Neuronal stem cell (in vitro differentiated cells): ENCODE measurements around the gene CMTM6.

Experiments used
- DNase-seq: peaks from one replicate; pipeline ENCODE4 v3.0.0-alpha.2; 2013; ENCODE audit warnings: low spot score
- H2AFZ ChIP-seq: one replicate; pipeline ENCODE4 v1.6.1; 2013; ENCODE audit warnings: mild to moderate bottlenecking, low read length, inconsistent platforms
- H2AK5ac ChIP-seq: 2 replicates; pipeline ENCODE4 v1.6.1; 2013; ENCODE audit warnings: low read depth, mild to moderate bottlenecking, inconsistent platforms, low read length, moderate library complexity, mixed read lengths
- H2BK120ac ChIP-seq: 2 replicates; pipeline ENCODE4 v1.6.1; 2013; ENCODE audit warnings: low read depth, mild to moderate bottlenecking, inconsistent platforms, low read length, moderate library complexity, mixed read lengths
- H2BK12ac ChIP-seq: one replicate; pipeline ENCODE4 v1.6.1; 2013; ENCODE audit warnings: low read length, inconsistent platforms
- H2BK15ac ChIP-seq: 2 replicates; pipeline ENCODE4 v1.6.1; 2013; ENCODE audit warnings: mild to moderate bottlenecking, low read length, inconsistent platforms, mixed read lengths
- H2BK5ac ChIP-seq: one replicate; pipeline ENCODE4 v1.6.1; 2013; ENCODE audit warnings: inconsistent platforms, mild to moderate bottlenecking, low read length, moderate library complexity
- H3K14ac ChIP-seq: one replicate; pipeline ENCODE4 v1.6.1; 2013; ENCODE audit warnings: low read length, inconsistent platforms
- H3K18ac ChIP-seq: 2 replicates; pipeline ENCODE4 v1.6.1; 2013; ENCODE audit warnings: low read length, inconsistent platforms
- H3K23ac ChIP-seq: 2 replicates; pipeline ENCODE4 v1.6.1; 2013; ENCODE audit warnings: low read depth, mild to moderate bottlenecking, mixed read lengths, low read length, inconsistent platforms; ENCODE audit not compliant: poor library complexity
- H3K27ac ChIP-seq: replicated peaks from 3 replicates; pipeline ENCODE4 v1.5.1; 2013; ENCODE audit warnings: low read length, inconsistent platforms
- H3K27me3 ChIP-seq, 3 experiments: 2 replicates each; pipeline ENCODE4 v1.6.1; 2013; ENCODE audit warnings: low read length in 3 of 3, mild to moderate bottlenecking in 2 of 3, inconsistent platforms in 1 of 3, low read depth in 1 of 3, mixed read lengths in 1 of 3, moderate library complexity in 1 of 3; ENCODE audit not compliant: control insufficient read depth in 3 of 3, insufficient read depth in 3 of 3
- H3K36me3 ChIP-seq, 2 donors: replicated peaks in 1 of 2; 2 replicates each; pipeline ENCODE4 v1.6.1; 2013; ENCODE audit warnings: low read length in 2 of 2; ENCODE audit not compliant: control insufficient read depth in 2 of 2, insufficient read depth in 2 of 2
- H3K4ac ChIP-seq: 2 replicates; pipeline ENCODE4 v1.6.1; 2013; ENCODE audit warnings: inconsistent platforms, mild to moderate bottlenecking, low read length, moderate library complexity
- H3K4me1 ChIP-seq, 2 donors: 1 replicate in 1 of 2; 2 replicates in 1 of 2; pipeline ENCODE4 v1.6.1; 2013; ENCODE audit warnings: low read length in 2 of 2, low read depth in 1 of 2; ENCODE audit not compliant: control insufficient read depth in 2 of 2, insufficient read depth in 1 of 2
- H3K4me2 ChIP-seq: one replicate; pipeline ENCODE4 v1.6.1; 2013; ENCODE audit warnings: mild to moderate bottlenecking, low read length, inconsistent platforms; ENCODE audit not compliant: insufficient read depth, poor library complexity, severe bottlenecking
- H3K4me3 ChIP-seq, 2 donors: 2 replicates each; pipeline ENCODE4 v1.5.1; 2013; ENCODE audit warnings: low read length in 2 of 2, mild to moderate bottlenecking in 2 of 2, inconsistent platforms in 1 of 2, moderate library complexity in 1 of 2
- H3K79me1 ChIP-seq: one replicate; pipeline ENCODE4 v1.6.1; 2013; ENCODE audit warnings: low read depth, mild to moderate bottlenecking, inconsistent platforms, low read length, moderate library complexity
- H3K9ac ChIP-seq: one replicate; pipeline ENCODE4 v1.6.1; 2013; ENCODE audit warnings: mild to moderate bottlenecking, low read depth, low read length, inconsistent platforms; ENCODE audit not compliant: poor library complexity
- H3K9me3 ChIP-seq, 2 donors: replicated peaks in 1 of 2; 2 replicates each; pipeline versions ENCODE3 to v1.6.1; 2013; ENCODE audit warnings: low read length in 2 of 2, mild to moderate bottlenecking in 2 of 2, inconsistent platforms in 1 of 2, low read depth in 1 of 2, mixed read lengths in 1 of 2, moderate library complexity in 1 of 2; ENCODE audit not compliant: control insufficient read depth in 2 of 2, insufficient read depth in 1 of 2
- H4K8ac ChIP-seq: one replicate; pipeline ENCODE4 v1.6.1; 2013; ENCODE audit warnings: low read depth, mild to moderate bottlenecking, inconsistent platforms, low read length, moderate library complexity
- H4K91ac ChIP-seq: one replicate; pipeline ENCODE4 v1.6.1; 2013; ENCODE audit warnings: low read length, low read depth, mild to moderate bottlenecking, inconsistent platforms; ENCODE audit not compliant: poor library complexity
- WGBS, 2 donors: extraction: QIAGEN DNeasy Blood & Tissue Kit; methylation state at CpG; one replicate each; pipeline ENCODE4 v1.1.7; 2013; ENCODE audit warnings: missing lambda C conversion rate in 2 of 2, mixed read lengths in 1 of 2; ENCODE audit not compliant: insufficient read length in 2 of 2, insufficient replicate concordance in 1 of 2; ENCODE audit errors: extremely low coverage in 2 of 2; 5-methylcytosine and 5-hydroxymethylcytosine counted together

Gene CMTM6

GRCh38 chr3:32545305-32545704, 42.7 kb upstream of the CMTM6 start:
- Histone ChIP-seq H3K9ac (no peak overlapping the region), H3K14ac (no peak overlapping the region), H2BK120ac (no peak overlapping the region), H2BK5ac (no peak overlapping the region), H3K4me2 (no peak overlapping the region), H3K4me1 (no peaks in the 10 kb centered on the region), H3K27me3 (no peaks in the 10 kb centered on the region), H3K9me3 (no peaks in the 10 kb centered on the region), H3K23ac (no peak overlapping the region), H2BK15ac (no peak overlapping the region), H3K18ac (no peak overlapping the region), H3K36me3 (peaks cover 0 to 53% of the 10 kb centered on the region in 2 donors), H3K4ac (no peak overlapping the region), H2AK5ac (no peak overlapping the region), H3K79me1 (peaks cover 4% of the 10 kb centered on the region), H2AFZ (no peak overlapping the region), H3K4me3 (no peak overlapping the region), H4K91ac (no peak overlapping the region), H2BK12ac (no peak overlapping the region), H4K8ac (no peak overlapping the region), H3K27ac (no peak overlapping the region)
- no peak for DNase-seq

DNA sequence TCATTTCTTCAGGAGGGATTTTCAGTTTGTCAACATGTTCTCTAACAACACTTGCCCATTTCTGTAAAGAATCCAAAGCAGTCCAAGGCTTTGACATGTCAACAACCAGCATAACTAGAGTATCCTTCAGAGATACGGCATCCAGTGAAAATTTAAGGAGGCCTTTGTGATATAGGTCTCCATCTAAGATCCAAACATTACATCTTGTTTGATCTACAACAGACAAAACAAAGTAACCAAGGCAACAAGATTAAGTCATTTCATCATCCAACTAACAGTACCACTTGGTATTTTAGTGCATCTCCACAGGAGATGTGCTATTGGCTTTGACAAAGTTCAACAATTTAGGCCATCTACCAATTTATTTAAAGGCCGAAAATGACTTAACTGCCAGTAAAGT, 42.2 kb upstream of the CMTM6 start:
- no peak overlapping the region for H2BK12ac ChIP-seq
- no peak overlapping the region for H3K4me3 ChIP-seq
- H3K4ac ChIP-seq = no peak overlapping the region
- H3K9me3 ChIP-seq = no peaks in the 10 kb centered on the region
- no peak overlapping the region for H4K91ac ChIP-seq
- H3K14ac ChIP-seq = no peak overlapping the region
- no peak for DNase-seq
- no peaks in the 10 kb centered on the region for H3K27me3 ChIP-seq
- WGBS, 2 donors = no CpG with 5 or more reads among the region's 2 CpGs
- no peak overlapping the region for H2AFZ ChIP-seq
- no peak overlapping the region for H2BK5ac ChIP-seq
- no peak overlapping the region for H3K18ac ChIP-seq
- no peak overlapping the region for H3K4me2 ChIP-seq
- H3K36me3 ChIP-seq = peaks cover 0 to 57% of the 10 kb centered on the region in 2 donors
- no peak overlapping the region for H2BK15ac ChIP-seq
- no peak overlapping the region for H3K9ac ChIP-seq
- H3K27ac ChIP-seq = no peak overlapping the region
- H3K79me1 ChIP-seq = peaks cover 4% of the 10 kb centered on the region
- no peaks in the 10 kb centered on the region for H3K4me1 ChIP-seq
- H2AK5ac ChIP-seq = no peak overlapping the region
- H4K8ac ChIP-seq = no peak overlapping the region
- no peak overlapping the region for H3K23ac ChIP-seq
- H2BK120ac ChIP-seq = no peak overlapping the region

GRCh38 chr3:32542807-32543206, 40.2 kb upstream of the CMTM6 start:
- H2BK12ac ChIP-seq = no peak overlapping the region
- no peaks in the 10 kb centered on the region for H3K4me1 ChIP-seq
- H3K23ac ChIP-seq = no peak overlapping the region
- WGBS, 2 donors = no CpG with 5 or more reads among the region's 2 CpGs
- H3K4ac ChIP-seq = no peak overlapping the region
- no peak overlapping the region for H4K8ac ChIP-seq
- H3K4me2 ChIP-seq = no peak overlapping the region
- H2BK5ac ChIP-seq = no peak overlapping the region
- H3K27me3 ChIP-seq = no peaks in the 10 kb centered on the region
- H3K14ac ChIP-seq = no peak overlapping the region
- H3K9me3 ChIP-seq = no peaks in the 10 kb centered on the region
- H3K9ac ChIP-seq = no peak overlapping the region
- H3K4me3 ChIP-seq = no peak overlapping the region
- no peak overlapping the region for H2BK120ac ChIP-seq
- no peak overlapping the region for H4K91ac ChIP-seq
- no peak overlapping the region for H2AK5ac ChIP-seq
- no peak overlapping the region for H3K27ac ChIP-seq
- peaks cover 0 to 69% of the 10 kb centered on the region in 2 donors for H3K36me3 ChIP-seq
- no peak overlapping the region for H2BK15ac ChIP-seq
- no peak overlapping the region for H2AFZ ChIP-seq
- no peak overlapping the region for H3K18ac ChIP-seq
- H3K79me1 ChIP-seq = peaks cover 4% of the 10 kb centered on the region
- no peak for DNase-seq

DNA sequence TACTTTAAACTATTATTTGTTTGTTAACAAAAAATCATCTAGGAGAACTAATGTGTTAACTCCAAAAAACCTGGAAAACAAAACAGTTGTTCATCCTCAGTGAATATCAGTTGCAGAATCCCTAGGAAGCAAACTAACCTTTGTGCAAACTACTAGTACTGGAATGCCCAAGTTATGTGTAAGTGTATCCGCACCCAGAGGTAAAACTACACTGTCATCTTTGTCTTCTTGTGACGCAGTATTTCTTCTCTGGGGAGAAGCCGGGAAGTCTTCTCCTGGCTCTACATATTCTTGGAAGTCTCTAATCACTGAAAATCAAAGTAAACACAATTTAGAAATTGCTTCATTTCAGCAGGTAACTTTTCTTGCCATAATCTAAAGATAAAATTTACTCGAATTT, 38.2 kb upstream of the CMTM6 start:
- DNase-seq = no peak
- WGBS, 2 donors = no CpG with 5 or more reads among the region's 4 CpGs
- no peaks in the 10 kb centered on the region for H3K27me3 ChIP-seq
- H2BK15ac ChIP-seq = no peak overlapping the region
- H3K9ac ChIP-seq = no peak overlapping the region
- H3K9me3 ChIP-seq = no peaks in the 10 kb centered on the region
- H3K27ac ChIP-seq = no peak overlapping the region
- peaks cover 2% of the 10 kb centered on the region for H3K79me1 ChIP-seq
- no peak overlapping the region for H4K8ac ChIP-seq
- H4K91ac ChIP-seq = no peak overlapping the region
- H3K36me3 ChIP-seq = peaks cover 0 to 81% of the 10 kb centered on the region in 2 donors
- no peak overlapping the region for H3K4me3 ChIP-seq
- H3K4ac ChIP-seq = no peak overlapping the region
- no peak overlapping the region for H2BK120ac ChIP-seq
- H3K4me2 ChIP-seq = no peak overlapping the region
- H3K4me1 ChIP-seq = no peaks in the 10 kb centered on the region
- no peak overlapping the region for H3K23ac ChIP-seq
- H3K18ac ChIP-seq = no peak overlapping the region
- no peak overlapping the region for H2BK5ac ChIP-seq
- H3K14ac ChIP-seq = no peak overlapping the region
- no peak overlapping the region for H2BK12ac ChIP-seq
- no peak overlapping the region for H2AFZ ChIP-seq
- no peak overlapping the region for H2AK5ac ChIP-seq
